Upper lobe of right lung (tissue), 1 donor: ENCODE data around the gene UBTF. TPM values are rescaled to one million over a fixed set of nuclear protein-coding genes. Genes with fewer than 3 reads are reported as not detected.

ENCODE experiments used
- ATAC-seq: fragments of 200-7000 bp; cut with Tn5 transposase; one replicate; pipeline ENCODE4 v1.9.1; 2020; ENCODE audit warnings: mild to moderate bottlenecking, moderate library complexity
- DNase-seq: peaks from one replicate; pipeline ENCODE4 v3.0.0-alpha.2; 2020
- H3K27ac ChIP-seq: fragments of 200-600 bp; one replicate; pipeline ENCODE4 v1.8.0; 2022
- H3K27me3 ChIP-seq: fragments of 200-600 bp; one replicate; pipeline ENCODE4 v1.8.0; 2022; ENCODE audit warnings: mild to moderate bottlenecking
- H3K36me3 ChIP-seq: fragments of 200-600 bp; one replicate; pipeline ENCODE4 v1.8.0; 2022
- H3K4me1 ChIP-seq: fragments of 200-600 bp; one replicate; pipeline ENCODE4 v1.8.0; 2022
- H3K4me3 ChIP-seq: fragments of 200-600 bp; one replicate; pipeline ENCODE4 v1.8.0; 2022; ENCODE audit warnings: mild to moderate bottlenecking
- H3K9me3 ChIP-seq: fragments of 200-600 bp; one replicate; pipeline ENCODE4 v1.8.0; 2022
- intact Hi-C: fragments of 100-400 bp; cut with DNase I; formaldehyde crosslinking; loops from one replicate; pipeline ENCODE4 v1.11.0; 2022
- long read RNA-seq: library from polyadenylated mRNA; unstranded; transcript quantifications from one replicate; pipeline ENCODE4 v2.0.0, GENCODE V29; 2021
- total RNA-seq: library from RNA; stranded (reverse); fragmentation: NEBNext Ultra II Directional; extraction: Animal tissue kit (Norgen Biotek cat#: 25700); gene quantifications from one replicate; pipeline ENCODE4 v1.2.1, GENCODE V29; 2021
- TF ChIP-seq, protein P1 (sequence below): fragments of 200-600 bp; IDR thresholded peaks from one replicate; pipeline ENCODE4 v1.8.0; 2022; ENCODE audit warnings: antibody characterized with exemption
- donor health status: DM: no; HTN: yes; CAD: no; lungs with severe emphysema.

UBTF gene, protein sequence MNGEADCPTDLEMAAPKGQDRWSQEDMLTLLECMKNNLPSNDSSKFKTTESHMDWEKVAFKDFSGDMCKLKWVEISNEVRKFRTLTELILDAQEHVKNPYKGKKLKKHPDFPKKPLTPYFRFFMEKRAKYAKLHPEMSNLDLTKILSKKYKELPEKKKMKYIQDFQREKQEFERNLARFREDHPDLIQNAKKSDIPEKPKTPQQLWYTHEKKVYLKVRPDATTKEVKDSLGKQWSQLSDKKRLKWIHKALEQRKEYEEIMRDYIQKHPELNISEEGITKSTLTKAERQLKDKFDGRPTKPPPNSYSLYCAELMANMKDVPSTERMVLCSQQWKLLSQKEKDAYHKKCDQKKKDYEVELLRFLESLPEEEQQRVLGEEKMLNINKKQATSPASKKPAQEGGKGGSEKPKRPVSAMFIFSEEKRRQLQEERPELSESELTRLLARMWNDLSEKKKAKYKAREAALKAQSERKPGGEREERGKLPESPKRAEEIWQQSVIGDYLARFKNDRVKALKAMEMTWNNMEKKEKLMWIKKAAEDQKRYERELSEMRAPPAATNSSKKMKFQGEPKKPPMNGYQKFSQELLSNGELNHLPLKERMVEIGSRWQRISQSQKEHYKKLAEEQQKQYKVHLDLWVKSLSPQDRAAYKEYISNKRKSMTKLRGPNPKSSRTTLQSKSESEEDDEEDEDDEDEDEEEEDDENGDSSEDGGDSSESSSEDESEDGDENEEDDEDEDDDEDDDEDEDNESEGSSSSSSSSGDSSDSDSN
- total RNA-seq = 62.6 TPM
- long read RNA-seq, full-length matches to known transcripts = 72 of 147 reads
- long read RNA-seq, partial matches to known transcripts = 30 of 147 reads
- long read RNA-seq, other reads (novel, unspliced or antisense) = 45 of 147 reads

DNA sequence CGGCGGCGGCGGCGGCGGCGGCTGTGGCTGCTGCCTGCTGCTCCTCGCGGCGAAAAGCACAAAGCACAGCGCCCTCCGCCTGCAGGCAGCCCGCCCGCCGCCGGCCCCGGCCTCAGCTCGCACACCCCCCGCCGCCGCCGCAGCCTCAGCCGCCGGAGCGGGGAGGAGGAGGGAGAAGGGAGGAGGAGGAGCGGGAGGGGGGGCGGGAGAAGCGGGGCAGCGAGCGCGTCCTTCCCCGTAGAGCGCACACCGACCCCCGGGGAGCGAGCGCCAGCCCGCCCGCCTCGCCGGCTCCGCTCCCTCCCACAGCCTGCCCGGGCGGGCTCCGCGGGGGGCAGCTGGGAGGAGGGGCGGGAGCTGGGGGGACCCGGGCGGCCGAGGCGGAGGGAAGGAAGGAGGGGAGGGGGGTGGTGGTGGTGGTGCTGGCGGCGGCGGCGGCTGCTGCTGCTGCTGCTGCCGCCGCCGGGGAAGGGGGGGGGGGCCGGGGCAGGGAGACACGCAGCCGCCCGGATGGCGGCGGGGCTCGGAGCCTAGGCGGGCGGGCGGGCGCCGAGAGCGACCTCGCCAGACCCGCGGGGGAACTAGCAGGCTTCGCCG lies at the start of gene UBTF:
UBTF (minus strand) TSS at position 60 of the 597 bp plus-strand sequence. CDS start 1,446 bp downstream, outside the sequence.
- H3K9me3 ChIP-seq = no peaks in the 10 kb centered on the region
- H3K4me3 ChIP-seq = peak within 1 kb of the TSS; percentile 98
- peak; percentile 87 for DNase-seq
- peaks cover 30% of the 10 kb centered on the region for H3K4me1 ChIP-seq
- TF ChIP-seq, protein P1, sequence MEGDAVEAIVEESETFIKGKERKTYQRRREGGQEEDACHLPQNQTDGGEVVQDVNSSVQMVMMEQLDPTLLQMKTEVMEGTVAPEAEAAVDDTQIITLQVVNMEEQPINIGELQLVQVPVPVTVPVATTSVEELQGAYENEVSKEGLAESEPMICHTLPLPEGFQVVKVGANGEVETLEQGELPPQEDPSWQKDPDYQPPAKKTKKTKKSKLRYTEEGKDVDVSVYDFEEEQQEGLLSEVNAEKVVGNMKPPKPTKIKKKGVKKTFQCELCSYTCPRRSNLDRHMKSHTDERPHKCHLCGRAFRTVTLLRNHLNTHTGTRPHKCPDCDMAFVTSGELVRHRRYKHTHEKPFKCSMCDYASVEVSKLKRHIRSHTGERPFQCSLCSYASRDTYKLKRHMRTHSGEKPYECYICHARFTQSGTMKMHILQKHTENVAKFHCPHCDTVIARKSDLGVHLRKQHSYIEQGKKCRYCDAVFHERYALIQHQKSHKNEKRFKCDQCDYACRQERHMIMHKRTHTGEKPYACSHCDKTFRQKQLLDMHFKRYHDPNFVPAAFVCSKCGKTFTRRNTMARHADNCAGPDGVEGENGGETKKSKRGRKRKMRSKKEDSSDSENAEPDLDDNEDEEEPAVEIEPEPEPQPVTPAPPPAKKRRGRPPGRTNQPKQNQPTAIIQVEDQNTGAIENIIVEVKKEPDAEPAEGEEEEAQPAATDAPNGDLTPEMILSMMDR = no peak
- ATAC-seq = peak; percentile 17
- H3K27ac ChIP-seq = peak within 1 kb of the TSS; percentile 97
- intact Hi-C loops = loop anchor here (5.0 kb wide), 1 partner anchor 103 kb away; the partner anchor contains the start of gene SLC25A39
- peaks cover 25% of the 10 kb centered on the region for H3K36me3 ChIP-seq
- no peaks in the 10 kb centered on the region for H3K27me3 ChIP-seq

DNA sequence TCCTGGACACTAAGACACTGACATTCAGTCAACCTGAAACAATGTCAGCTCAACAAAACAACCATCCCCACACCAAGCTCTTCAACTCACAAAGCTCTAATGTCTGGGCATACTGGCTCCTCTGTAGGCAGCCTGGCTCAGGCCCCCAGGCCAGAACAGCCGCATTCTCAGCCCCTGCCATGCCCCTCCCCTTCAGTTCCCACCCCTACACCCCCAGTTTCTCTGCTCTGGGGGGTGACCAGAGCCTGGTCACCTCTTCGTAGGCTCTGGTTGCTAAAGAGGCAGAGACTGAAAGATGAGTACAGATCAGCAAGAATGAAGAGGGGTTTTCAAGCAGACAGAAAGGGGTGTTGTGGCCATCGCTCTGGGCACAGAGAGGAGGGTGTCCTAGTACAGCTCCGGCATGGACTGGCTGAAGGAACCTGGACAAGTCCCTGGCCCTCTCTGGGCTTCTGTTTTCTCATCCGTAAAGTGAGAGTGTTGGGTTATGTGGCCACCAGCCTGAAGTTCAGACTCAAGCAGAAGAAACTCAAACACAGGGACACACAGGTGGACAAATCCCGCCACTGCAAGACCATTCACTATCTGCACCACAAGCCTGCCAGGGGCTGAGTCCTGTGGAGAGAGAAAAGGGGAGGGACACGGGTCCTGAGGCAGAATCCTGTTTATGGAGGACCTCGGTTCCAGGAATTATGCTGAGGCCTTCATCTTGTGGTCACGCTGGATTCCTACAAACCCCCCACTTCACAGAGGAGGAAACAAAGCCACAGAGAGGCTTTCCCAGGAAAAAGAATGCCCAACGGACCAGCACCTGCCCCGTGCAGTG lies 49.4 kb upstream of the UBTF start:
- no peaks in the 10 kb centered on the region for H3K27me3 ChIP-seq
- peaks cover 4% of the 10 kb centered on the region for H3K4me1 ChIP-seq
- H3K27ac ChIP-seq = no peak overlapping the region
- intact Hi-C loops = no loop called here
- TF ChIP-seq, protein P1 = no peak
- ATAC-seq = no peak
- H3K9me3 ChIP-seq = no peaks in the 10 kb centered on the region
- DNase-seq = no peak
- no peak overlapping the region for H3K4me3 ChIP-seq
- H3K36me3 ChIP-seq = no peaks in the 10 kb centered on the region

DNA sequence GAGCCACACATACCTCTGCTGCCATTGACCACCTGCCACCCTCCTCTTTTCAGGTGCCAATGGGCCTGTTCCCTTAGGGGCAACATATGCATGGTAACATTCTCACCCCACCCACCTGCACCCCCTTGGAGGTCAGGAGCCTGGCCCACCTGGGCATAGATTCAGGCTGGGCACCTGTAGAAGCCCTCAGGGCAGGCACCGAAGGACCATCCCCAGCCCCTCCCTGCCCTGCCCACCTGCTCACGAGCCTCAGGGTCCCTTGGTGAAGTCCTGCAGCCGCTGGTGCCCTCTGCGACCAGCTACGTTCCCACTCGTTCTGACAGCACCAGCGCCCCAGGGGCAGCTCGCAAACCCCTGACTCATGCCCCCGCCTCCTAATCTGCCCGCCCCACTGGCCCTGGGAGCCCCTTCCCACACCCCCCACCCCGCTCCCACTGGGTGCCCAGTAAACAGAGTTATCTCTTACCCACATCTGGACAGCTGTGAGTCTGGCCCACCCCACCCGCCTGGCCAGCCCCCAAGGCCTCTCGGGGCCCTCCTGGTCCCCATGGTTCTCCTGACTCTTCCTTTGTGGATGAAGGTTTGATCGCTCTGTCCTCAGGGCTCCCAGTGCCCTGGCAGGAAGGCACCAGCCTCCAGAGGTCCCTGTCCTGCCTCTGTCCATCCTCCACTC lies 48.5 kb upstream of the UBTF start, which contains the start of gene SLC4A1:
SLC4A1 (minus strand) TSS at position 318 of the 673 bp plus-strand sequence. CDS start 5,269 bp downstream, outside the sequence.
- TF ChIP-seq, protein P1 = no peak
- DNase-seq (no peak), ATAC-seq (no peak)
- no peaks in the 10 kb centered on the region for H3K9me3 ChIP-seq
- no peaks in the 10 kb centered on the region for H3K27me3 ChIP-seq
- H3K4me3 ChIP-seq = no peak within 1 kb of the TSS
- no peak within 1 kb of the TSS for H3K27ac ChIP-seq
- H3K4me1 ChIP-seq = peaks cover 4% of the 10 kb centered on the region
- intact Hi-C loops = no loop called here
- no peaks in the 10 kb centered on the region for H3K36me3 ChIP-seq

DNA sequence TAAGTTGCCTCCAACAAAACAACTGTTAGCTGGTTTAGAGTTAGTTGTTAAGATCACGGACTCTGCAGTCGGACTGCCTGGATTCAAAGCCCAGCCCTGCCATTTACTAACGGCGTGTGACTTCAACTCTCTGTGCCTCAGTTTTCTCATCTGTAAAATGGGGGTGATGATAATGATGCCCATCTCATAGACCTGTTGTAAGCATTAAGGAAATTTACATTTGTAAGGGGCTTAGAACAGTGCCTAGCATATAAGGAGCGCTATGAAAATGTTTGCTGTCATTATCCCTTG lies 47.6 kb upstream of the UBTF start:
- no peaks in the 10 kb centered on the region for H3K27me3 ChIP-seq
- H3K4me1 ChIP-seq = no peaks in the 10 kb centered on the region
- no peak overlapping the region for H3K4me3 ChIP-seq
- TF ChIP-seq, protein P1 = no peak
- DNase-seq (no peak), ATAC-seq (no peak)
- no peak overlapping the region for H3K27ac ChIP-seq
- intact Hi-C loops = no loop called here
- H3K36me3 ChIP-seq = no peaks in the 10 kb centered on the region
- H3K9me3 ChIP-seq = no peaks in the 10 kb centered on the region
